HEK293 (cell line): Measurements from ENCODE around the gene MYLK4.

Source experiments
- CTCF ChIA-PET: fragments of 350-600 bp; formaldehyde crosslinking; extraction: SDS; loops from one replicate; lab custom pipeline; 2021; ENCODE audit warnings: antibody characterized with exemption; lab: Yijun Ruan, JAX
- POLR2A ChIA-PET: fragments of 300-600 bp; formaldehyde crosslinking; extraction: SDS; loops from one replicate; lab custom pipeline; 2020; ENCODE audit warnings: antibody characterized with exemption, inconsistent platforms; lab: Yijun Ruan, JAX
- H3K27ac ChIP-seq: fragments of 200-500 bp; sonication (Bioruptor generic); 2 replicates; pipeline ENCODE4 v1.5.1; 2014; ENCODE audit warnings: low read depth, low read length, control low read depth, inconsistent platforms; ENCODE audit errors: extremely low read depth
- H3K36me3 ChIP-seq, 2 experiments: fragments of 200-500 bp in 1 of 2; sonication (Bioruptor generic) in 1 of 2; 1 replicate in 1 of 2; 2 replicates in 1 of 2; pipeline ENCODE4 v1.5.1; 2014 to 2017; ENCODE audit warnings: inconsistent platforms in 2 of 2, low read length in 2 of 2; ENCODE audit not compliant: control insufficient read depth in 2 of 2, insufficient read depth in 1 of 2
- H3K4me1 ChIP-seq: fragments of 200-500 bp; sonication (Bioruptor generic); 2 replicates; pipeline ENCODE4 v1.5.1; 2014; ENCODE audit warnings: mild to moderate bottlenecking, low read length, inconsistent platforms; ENCODE audit not compliant: control insufficient read depth, insufficient read depth
- H3K4me3 ChIP-seq: 2 replicates; pipeline ENCODE4 v1.5.1; 2011; ENCODE audit warnings: low read depth, mild to moderate bottlenecking, control low read depth, low read length, moderate library complexity
- H3K9me3 ChIP-seq: fragments of 200-500 bp; sonication (Bioruptor generic); 2 replicates; pipeline ENCODE4 v1.5.1; 2014; ENCODE audit warnings: low read depth, low read length, inconsistent platforms; ENCODE audit not compliant: control insufficient read depth, insufficient read depth
- EGR2 ChIP-seq: fragments of 450-650 bp; formaldehyde crosslinking; IDR thresholded peaks from 2 replicates; pipeline ENCODE4 v1.5.1; 2016; ENCODE audit warnings: low read depth, missing biosample characterization, missing genetic modification characterization
- IKZF3 ChIP-seq: fragments of 450-650 bp; IDR thresholded peaks from 2 replicates; pipeline ENCODE4 v1.5.0; 2018; ENCODE audit warnings: missing biosample characterization, mild to moderate bottlenecking, missing genetic modification characterization, moderate library complexity
- KLF10 ChIP-seq: fragments of 450-650 bp; IDR thresholded peaks from 2 replicates; pipeline ENCODE4 v1.5.1; 2018; ENCODE audit warnings: missing biosample characterization, mild to moderate bottlenecking, missing genetic modification characterization
- MZF1 ChIP-seq: fragments of 450-650 bp; formaldehyde crosslinking; IDR thresholded peaks from 2 replicates; pipeline ENCODE4 v1.5.1; 2017; ENCODE audit warnings: missing biosample characterization, missing genetic modification characterization, borderline replicate concordance
- PRDM1 ChIP-seq: fragments of 450-650 bp; formaldehyde crosslinking; IDR thresholded peaks from 2 replicates; pipeline ENCODE4; 2016; ENCODE audit warnings: missing biosample characterization, missing genetic modification characterization
- ZBTB20 ChIP-seq: fragments of 450-650 bp; formaldehyde crosslinking; IDR thresholded peaks from 2 replicates; pipeline ENCODE4 v1.5.1; 2016; ENCODE audit warnings: missing biosample characterization, missing genetic modification characterization
- ZBTB48 ChIP-seq: fragments of 450-650 bp; formaldehyde crosslinking; IDR thresholded peaks from 2 replicates; pipeline ENCODE4 v1.5.1; 2016; ENCODE audit warnings: missing biosample characterization, missing genetic modification characterization
- ZFP3 ChIP-seq: fragments of 450-650 bp; formaldehyde crosslinking; IDR thresholded peaks from 2 replicates; pipeline ENCODE4 v1.5.1; 2016; ENCODE audit warnings: low read depth, missing biosample characterization, missing genetic modification characterization
- ZNF112 ChIP-seq: fragments of 450-650 bp; formaldehyde crosslinking; IDR thresholded peaks from 2 replicates; pipeline ENCODE4 v1.5.0; 2017; ENCODE audit warnings: missing biosample characterization, missing genetic modification characterization
- ZNF114 ChIP-seq: fragments of 450-650 bp; formaldehyde crosslinking; IDR thresholded peaks from 2 replicates; pipeline ENCODE4 v1.5.0; 2017; ENCODE audit warnings: missing biosample characterization, missing genetic modification characterization
- ZNF133 ChIP-seq: fragments of 450-650 bp; formaldehyde crosslinking; IDR thresholded peaks from 2 replicates; pipeline ENCODE4 v1.5.1; 2016; ENCODE audit warnings: missing biosample characterization, missing genetic modification characterization
- ZNF140 ChIP-seq: fragments of 450-650 bp; formaldehyde crosslinking; IDR thresholded peaks from 2 replicates; pipeline ENCODE4 v1.5.1; 2016; ENCODE audit warnings: missing biosample characterization, missing genetic modification characterization
- ZNF169 ChIP-seq: fragments of 450-650 bp; formaldehyde crosslinking; IDR thresholded peaks from 2 replicates; pipeline ENCODE4 v1.5.1; 2016; ENCODE audit warnings: missing biosample characterization, missing genetic modification characterization
- ZNF274 ChIP-seq, 2 experiments: fragments of 200-500 bp in 1 of 2; fragments of 450-650 bp in 1 of 2; sonication (Bioruptor generic) in 1 of 2; formaldehyde crosslinking in 1 of 2; IDR thresholded peaks; 2 replicates each; pipeline versions ENCODE4 v1.5.1 to v1.6.1; 2014 to 2016; ENCODE audit warnings: borderline replicate concordance in 1 of 2, inconsistent platforms in 1 of 2, low read length in 1 of 2, missing biosample characterization in 1 of 2, missing genetic modification characterization in 1 of 2
- ZNF341 ChIP-seq: fragments of 450-650 bp; formaldehyde crosslinking; IDR thresholded peaks from 2 replicates; pipeline ENCODE4; 2016; ENCODE audit warnings: low read depth, missing biosample characterization, missing genetic modification characterization
- ZNF366 ChIP-seq: fragments of 450-650 bp; formaldehyde crosslinking; conservative IDR thresholded peaks from 2 replicates; pipeline ENCODE4 v1.5.1; 2016; ENCODE audit warnings: missing biosample characterization, missing genetic modification characterization
- ZNF514 ChIP-seq: fragments of 450-650 bp; formaldehyde crosslinking; IDR thresholded peaks from 2 replicates; pipeline ENCODE4 v1.5.1; 2016; ENCODE audit warnings: missing biosample characterization, missing genetic modification characterization
- ZNF571 ChIP-seq: fragments of 450-650 bp; formaldehyde crosslinking; IDR thresholded peaks from 2 replicates; pipeline ENCODE4 v1.5.0; 2017; ENCODE audit warnings: missing biosample characterization, missing genetic modification characterization
- ZNF658 ChIP-seq: fragments of 450-650 bp; formaldehyde crosslinking; IDR thresholded peaks from 2 replicates; pipeline ENCODE4; 2016; ENCODE audit warnings: missing biosample characterization, missing genetic modification characterization
- ZNF664 ChIP-seq: fragments of 450-650 bp; formaldehyde crosslinking; IDR thresholded peaks from 2 replicates; pipeline ENCODE4 v1.5.1; 2016; ENCODE audit warnings: missing biosample characterization, missing genetic modification characterization
- ZNF830 ChIP-seq: fragments of 450-650 bp; IDR thresholded peaks from 2 replicates; pipeline ENCODE4 v1.5.0; 2018; ENCODE audit warnings: missing biosample characterization, missing genetic modification characterization, low read depth, mild to moderate bottlenecking, moderate library complexity
- ZSCAN16 ChIP-seq: fragments of 450-650 bp; formaldehyde crosslinking; IDR thresholded peaks from 2 replicates; pipeline ENCODE4 v1.5.1; 2016; ENCODE audit warnings: missing biosample characterization, missing genetic modification characterization
- TF ChIP-seq, protein P1 (sequence below): fragments of 450-650 bp; formaldehyde crosslinking; IDR thresholded peaks from 2 replicates; pipeline ENCODE4 v1.5.1; 2017; ENCODE audit warnings: missing biosample characterization, missing genetic modification characterization
- TF ChIP-seq, protein P2 (sequence below): fragments of 450-650 bp; formaldehyde crosslinking; IDR thresholded peaks from 2 replicates; pipeline ENCODE4 v1.5.1; 2016; ENCODE audit warnings: missing biosample characterization, missing genetic modification characterization
- TF ChIP-seq, protein P3 (sequence below): fragments of 450-650 bp; formaldehyde crosslinking; IDR thresholded peaks from 2 replicates; pipeline ENCODE4 v1.5.1; 2016; ENCODE audit warnings: missing biosample characterization, missing genetic modification characterization, borderline replicate concordance
- TF ChIP-seq, protein P4 (sequence below): fragments of 450-650 bp; formaldehyde crosslinking; IDR thresholded peaks from 2 replicates; pipeline ENCODE4 v1.5.1; 2017; ENCODE audit warnings: missing biosample characterization, missing genetic modification characterization

Gene MYLK4

DNA sequence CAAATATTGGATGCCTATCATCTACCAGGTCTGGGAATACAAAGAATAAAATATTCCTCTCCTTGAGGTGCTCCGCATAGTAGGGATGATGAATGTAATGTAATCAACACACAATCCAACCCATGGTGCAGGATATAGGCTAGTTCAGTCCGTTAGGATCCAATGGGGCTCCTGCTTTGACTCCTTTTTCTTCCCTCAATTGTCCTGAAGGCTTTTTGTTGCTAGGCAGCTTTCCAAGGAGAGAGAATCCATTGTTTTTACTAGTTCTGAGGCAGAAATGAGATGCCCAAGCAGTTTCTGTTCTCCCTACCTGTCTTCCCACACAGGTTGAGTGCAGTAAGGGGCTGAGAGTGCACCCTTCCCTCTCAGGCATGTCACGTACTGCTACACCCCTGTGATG, 26.5 kb upstream of the MYLK4 start (continued):
- TF ChIP-seq ZNF114 (tag by site-specific recombination): no peak
- TF ChIP-seq ZNF366 (tag by site-specific recombination): no peak
- TF ChIP-seq ZFP3: no peak
- TF ChIP-seq ZBTB20 (tag by site-specific recombination): no peak

DNA sequence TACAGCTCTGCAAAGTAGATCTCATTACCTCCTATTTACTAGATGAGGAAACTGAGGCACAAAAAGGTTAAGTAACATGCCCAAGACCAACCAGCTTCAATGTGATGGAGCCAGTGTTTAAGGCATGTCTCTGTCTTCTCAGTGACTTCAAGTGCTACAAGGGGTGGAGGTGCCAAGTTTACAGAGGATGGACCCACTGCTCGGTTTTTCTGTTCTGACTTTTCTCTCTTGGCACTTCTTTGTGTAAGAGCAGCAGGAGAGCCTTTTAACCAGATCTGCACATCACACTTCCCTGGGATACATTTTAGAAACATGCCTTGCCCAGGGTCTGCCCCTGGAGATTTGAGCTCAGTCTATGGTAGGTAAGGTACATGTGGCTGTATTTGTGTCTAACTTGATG, 24.3 kb upstream of the MYLK4 start:
- H3K4me3 ChIP-seq: no peak overlapping the region
- TF ChIP-seq ZNF169 (tag by site-specific recombination) (no peak), MZF1 (no peak), ZNF133 (tag by site-specific recombination) (peak; percentile 98), ZNF514 (tag by site-specific recombination) (no peak), ZNF658 (tag by site-specific recombination) (no peak), ZNF571 (no peak)
- TF ChIP-seq, protein P1, sequence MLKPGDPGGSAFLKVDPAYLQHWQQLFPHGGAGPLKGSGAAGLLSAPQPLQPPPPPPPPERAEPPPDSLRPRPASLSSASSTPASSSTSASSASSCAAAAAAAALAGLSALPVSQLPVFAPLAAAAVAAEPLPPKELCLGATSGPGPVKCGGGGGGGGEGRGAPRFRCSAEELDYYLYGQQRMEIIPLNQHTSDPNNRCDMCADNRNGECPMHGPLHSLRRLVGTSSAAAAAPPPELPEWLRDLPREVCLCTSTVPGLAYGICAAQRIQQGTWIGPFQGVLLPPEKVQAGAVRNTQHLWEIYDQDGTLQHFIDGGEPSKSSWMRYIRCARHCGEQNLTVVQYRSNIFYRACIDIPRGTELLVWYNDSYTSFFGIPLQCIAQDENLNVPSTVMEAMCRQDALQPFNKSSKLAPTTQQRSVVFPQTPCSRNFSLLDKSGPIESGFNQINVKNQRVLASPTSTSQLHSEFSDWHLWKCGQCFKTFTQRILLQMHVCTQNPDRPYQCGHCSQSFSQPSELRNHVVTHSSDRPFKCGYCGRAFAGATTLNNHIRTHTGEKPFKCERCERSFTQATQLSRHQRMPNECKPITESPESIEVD: no peak
- CTCF ChIA-PET: interaction anchor here (0.5 to 8.2 kb wide), 2 partner anchors 15 to 135 kb away, joined by 4 to 46 read pairs; no protein-coding TSS in a partner anchor
- POLR2A ChIA-PET: no interaction called here
- no peaks in the 10 kb centered on the region for H3K9me3 ChIP-seq
- peaks cover 3% of the 10 kb centered on the region for H3K4me1 ChIP-seq
- no peak overlapping the region for H3K27ac ChIP-seq
- peaks cover 8 to 79% of the 10 kb centered on the region in 2 experiments; a peak in 2 of 3 replicates for H3K36me3 ChIP-seq

DNA sequence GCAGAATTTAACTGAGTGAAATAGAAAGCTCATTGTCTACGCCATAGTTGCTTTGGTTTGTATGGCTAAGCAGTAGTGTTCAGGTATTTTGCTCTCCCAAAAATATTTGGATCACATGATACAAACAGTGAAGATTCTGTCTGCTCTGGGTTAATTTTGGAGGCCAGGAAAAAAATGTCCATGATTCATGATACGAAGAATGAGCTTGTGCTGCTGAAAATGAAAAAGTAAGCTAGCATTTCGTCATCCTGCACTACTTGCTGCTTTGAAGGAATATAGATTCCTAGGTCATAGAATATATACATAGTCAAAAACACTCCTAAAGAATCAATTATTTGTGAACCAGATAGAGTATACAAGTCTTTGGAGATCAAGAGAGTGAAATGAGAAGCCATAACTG, 22.7 kb upstream of the MYLK4 start:
- no peak overlapping the region for H3K4me3 ChIP-seq
- H3K4me1 ChIP-seq: peaks cover 18% of the 10 kb centered on the region
- ChIA-PET CTCF (interaction anchor here (0.6 to 8.2 kb wide), 7 partner anchors 10 to 138 kb away, joined by 3 to 46 read pairs (median 6); no protein-coding TSS in a partner anchor), POLR2A (interaction anchor here (0.6 to 1.1 kb wide), 2 partner anchors 68 to 201 kb away, joined by 3 to 5 read pairs; partner anchors contain the start of gene SERPINB1)
- H3K36me3 ChIP-seq: peaks cover 8 to 65% of the 10 kb centered on the region in 2 experiments; a peak in 2 of 3 replicates
- H3K27ac ChIP-seq: no peak overlapping the region
- H3K9me3 ChIP-seq: no peaks in the 10 kb centered on the region
- TF ChIP-seq, protein P2, sequence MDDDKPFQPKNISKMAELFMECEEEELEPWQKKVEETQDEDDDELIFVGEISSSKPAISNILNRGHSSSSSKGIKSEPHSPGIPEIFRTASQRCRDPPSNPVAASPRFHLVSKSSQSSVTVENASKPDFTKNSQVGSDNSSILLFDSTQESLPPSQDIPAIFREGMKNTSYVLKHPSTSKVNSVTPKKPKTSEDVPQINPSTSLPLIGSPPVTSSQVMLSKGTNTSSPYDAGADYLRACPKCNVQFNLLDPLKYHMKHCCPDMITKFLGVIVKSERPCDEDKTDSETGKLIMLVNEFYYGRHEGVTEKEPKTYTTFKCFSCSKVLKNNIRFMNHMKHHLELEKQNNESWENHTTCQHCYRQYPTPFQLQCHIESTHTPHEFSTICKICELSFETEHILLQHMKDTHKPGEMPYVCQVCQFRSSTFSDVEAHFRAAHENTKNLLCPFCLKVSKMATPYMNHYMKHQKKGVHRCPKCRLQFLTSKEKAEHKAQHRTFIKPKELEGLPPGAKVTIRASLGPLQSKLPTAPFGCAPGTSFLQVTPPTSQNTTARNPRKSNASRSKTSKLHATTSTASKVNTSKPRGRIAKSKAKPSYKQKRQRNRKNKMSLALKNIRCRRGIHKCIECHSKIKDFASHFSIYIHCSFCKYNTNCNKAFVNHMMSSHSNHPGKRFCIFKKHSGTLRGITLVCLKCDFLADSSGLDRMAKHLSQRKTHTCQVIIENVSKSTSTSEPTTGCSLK (tag by site-specific recombination): no peak
- TF ChIP-seq PRDM1 (tag by site-specific recombination) (no peak), EGR2 (tag by site-specific recombination) (no peak), ZNF140 (tag by site-specific recombination) (no peak), ZBTB48 (tag by site-specific recombination) (no peak), ZNF274 (IDR thresholded peaks at IDR 0.05; ENCODE audit: low read length) (no peak), ZNF274 (tag by site-specific recombination; IDR thresholded peaks at IDR 0.05; ENCODE audit: borderline replicate concordance) (no peak), ZNF664 (tag by site-specific recombination) (no peak), ZNF112 (tag by site-specific recombination) (no peak), ZNF830 (tag by site-specific recombination) (no peak), IKZF3 (no peak), KLF10 (tag by site-specific recombination) (no peak), ZSCAN16 (tag by site-specific recombination) (no peak), ZNF341 (tag by site-specific recombination) (no peak)
- TF ChIP-seq, protein P3, sequence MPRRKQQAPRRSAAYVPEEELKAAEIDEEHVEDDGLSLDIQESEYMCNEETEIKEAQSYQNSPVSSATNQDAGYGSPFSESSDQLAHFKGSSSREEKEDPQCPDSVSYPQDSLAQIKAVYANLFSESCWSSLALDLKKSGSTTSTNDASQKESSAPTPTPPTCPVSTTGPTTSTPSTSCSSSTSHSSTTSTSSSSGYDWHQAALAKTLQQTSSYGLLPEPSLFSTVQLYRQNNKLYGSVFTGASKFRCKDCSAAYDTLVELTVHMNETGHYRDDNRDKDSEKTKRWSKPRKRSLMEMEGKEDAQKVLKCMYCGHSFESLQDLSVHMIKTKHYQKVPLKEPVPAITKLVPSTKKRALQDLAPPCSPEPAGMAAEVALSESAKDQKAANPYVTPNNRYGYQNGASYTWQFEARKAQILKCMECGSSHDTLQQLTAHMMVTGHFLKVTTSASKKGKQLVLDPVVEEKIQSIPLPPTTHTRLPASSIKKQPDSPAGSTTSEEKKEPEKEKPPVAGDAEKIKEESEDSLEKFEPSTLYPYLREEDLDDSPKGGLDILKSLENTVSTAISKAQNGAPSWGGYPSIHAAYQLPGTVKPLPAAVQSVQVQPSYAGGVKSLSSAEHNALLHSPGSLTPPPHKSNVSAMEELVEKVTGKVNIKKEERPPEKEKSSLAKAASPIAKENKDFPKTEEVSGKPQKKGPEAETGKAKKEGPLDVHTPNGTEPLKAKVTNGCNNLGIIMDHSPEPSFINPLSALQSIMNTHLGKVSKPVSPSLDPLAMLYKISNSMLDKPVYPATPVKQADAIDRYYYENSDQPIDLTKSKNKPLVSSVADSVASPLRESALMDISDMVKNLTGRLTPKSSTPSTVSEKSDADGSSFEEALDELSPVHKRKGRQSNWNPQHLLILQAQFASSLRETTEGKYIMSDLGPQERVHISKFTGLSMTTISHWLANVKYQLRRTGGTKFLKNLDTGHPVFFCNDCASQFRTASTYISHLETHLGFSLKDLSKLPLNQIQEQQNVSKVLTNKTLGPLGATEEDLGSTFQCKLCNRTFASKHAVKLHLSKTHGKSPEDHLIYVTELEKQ (tag by site-specific recombination): no peak
- TF ChIP-seq, protein P4, sequence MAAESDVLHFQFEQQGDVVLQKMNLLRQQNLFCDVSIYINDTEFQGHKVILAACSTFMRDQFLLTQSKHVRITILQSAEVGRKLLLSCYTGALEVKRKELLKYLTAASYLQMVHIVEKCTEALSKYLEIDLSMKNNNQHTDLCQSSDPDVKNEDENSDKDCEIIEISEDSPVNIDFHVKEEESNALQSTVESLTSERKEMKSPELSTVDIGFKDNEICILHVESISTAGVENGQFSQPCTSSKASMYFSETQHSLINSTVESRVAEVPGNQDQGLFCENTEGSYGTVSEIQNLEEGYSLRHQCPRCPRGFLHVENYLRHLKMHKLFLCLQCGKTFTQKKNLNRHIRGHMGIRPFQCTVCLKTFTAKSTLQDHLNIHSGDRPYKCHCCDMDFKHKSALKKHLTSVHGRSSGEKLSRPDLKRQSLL: no peak
